Stimulated activated CD4-positive, alpha-beta T cell treated with anti-CD3 and anti-CD28 coated beads, Interleukin-4, amount 100 ng/mL, for 24 hours (primary cell): ENCODE data around the gene TNK1.

Source experiments
- DNase-seq: peaks from one replicate; pipeline ENCODE4 v3.0.0-alpha.2; 2020

The TNK1 gene

GRCh38 chr17:7437369-7437863, 56.5 kb downstream of the TNK1 start:
- DNase-seq, result no peak

- DNase-seq, result peak; percentile 53
Observed at GRCh38 chr17:7437950-7438614, 57.2 kb downstream of the TNK1 start.

- DNase-seq, result no peak
Observed at GRCh38 chr17:7438656-7439460, 58.0 kb downstream of the TNK1 start.
